ENCODE results near the gene TTYH2.

DNA sequence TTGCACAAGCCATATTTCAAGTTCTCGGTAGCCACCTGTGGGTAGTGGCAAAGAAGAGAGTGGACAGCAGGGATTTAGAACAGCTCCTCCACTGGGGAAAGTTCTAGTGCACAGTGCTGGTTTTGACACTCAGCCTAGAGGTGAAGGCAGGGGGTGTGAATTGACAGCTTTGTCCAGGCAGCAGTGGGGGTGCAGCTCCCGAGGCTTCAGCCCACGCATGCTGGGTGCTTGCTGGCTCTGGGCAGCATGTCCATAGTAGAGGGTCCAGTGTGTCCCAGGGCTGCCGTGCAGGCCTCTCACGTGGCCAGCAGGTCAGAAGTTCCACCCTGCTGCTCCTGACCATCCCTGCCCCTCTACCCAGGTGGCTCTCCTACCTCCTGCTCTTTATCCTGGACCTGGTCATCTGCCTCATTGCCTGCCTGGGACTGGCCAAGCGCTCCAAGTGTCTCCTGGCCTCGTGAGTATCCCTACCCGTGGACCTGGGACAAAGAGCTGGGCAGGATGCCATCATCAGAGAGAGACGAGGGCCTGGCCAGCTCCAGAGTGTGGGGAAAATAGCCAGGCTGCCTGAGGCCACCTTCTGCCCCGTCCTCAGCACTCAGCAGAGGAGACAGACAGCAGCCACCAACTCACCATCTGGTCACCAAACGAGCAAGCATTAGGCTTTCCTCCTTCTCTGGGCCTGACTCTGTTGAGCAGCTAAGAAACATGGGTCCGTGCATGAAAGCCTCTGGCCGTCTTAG lies 29.8 kb downstream of the TTYH2 start:
- TF ChIP-seq, protein P1, sequence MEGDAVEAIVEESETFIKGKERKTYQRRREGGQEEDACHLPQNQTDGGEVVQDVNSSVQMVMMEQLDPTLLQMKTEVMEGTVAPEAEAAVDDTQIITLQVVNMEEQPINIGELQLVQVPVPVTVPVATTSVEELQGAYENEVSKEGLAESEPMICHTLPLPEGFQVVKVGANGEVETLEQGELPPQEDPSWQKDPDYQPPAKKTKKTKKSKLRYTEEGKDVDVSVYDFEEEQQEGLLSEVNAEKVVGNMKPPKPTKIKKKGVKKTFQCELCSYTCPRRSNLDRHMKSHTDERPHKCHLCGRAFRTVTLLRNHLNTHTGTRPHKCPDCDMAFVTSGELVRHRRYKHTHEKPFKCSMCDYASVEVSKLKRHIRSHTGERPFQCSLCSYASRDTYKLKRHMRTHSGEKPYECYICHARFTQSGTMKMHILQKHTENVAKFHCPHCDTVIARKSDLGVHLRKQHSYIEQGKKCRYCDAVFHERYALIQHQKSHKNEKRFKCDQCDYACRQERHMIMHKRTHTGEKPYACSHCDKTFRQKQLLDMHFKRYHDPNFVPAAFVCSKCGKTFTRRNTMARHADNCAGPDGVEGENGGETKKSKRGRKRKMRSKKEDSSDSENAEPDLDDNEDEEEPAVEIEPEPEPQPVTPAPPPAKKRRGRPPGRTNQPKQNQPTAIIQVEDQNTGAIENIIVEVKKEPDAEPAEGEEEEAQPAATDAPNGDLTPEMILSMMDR (conservative IDR thresholded peaks at IDR 0.05; ENCODE audit: low read length) = no peak
- TF ChIP-seq EZH2phosphoT487 (IDR thresholded peaks at IDR 0.05; ENCODE audit: borderline replicate concordance, low read depth, low read length) = no peak
